D721Med (cell line): ENCODE data around the gene SREBF1.

Source experiments
- DNase-seq: peaks from one replicate; pipeline ENCODE4 v3.0.0; 2011; ENCODE audit warnings: low spot score; ENCODE audit not compliant: insufficient read length
- FAIRE-seq: peaks from 2 replicates; lab custom pipeline; 2011; peaks lifted over from hg19 to GRCh38; lab: Jason Lieb, UNC
- CTCF ChIP-seq: IDR thresholded peaks from 2 replicates; pipeline ENCODE4 v1.5.1; 2012; ENCODE audit warnings: mild to moderate bottlenecking, control low read depth; ENCODE audit not compliant: insufficient read depth; ENCODE audit errors: missing control alignments

SREBF1 gene

GRCh38 chr17:17840751-17841591, 4.2 kb upstream of the SREBF1 start:
- no peak for TF ChIP-seq CTCF
- DNase-seq (no peak), FAIRE-seq (no peak)

- FAIRE-seq (no peak), DNase-seq (peak; percentile 96)
- no peak for TF ChIP-seq CTCF
Measured at GRCh38 chr17:17839791-17840707, 3.3 kb upstream of the SREBF1 start.

GRCh38 chr17:17837966-17838962, 1.5 kb upstream of the SREBF1 start:
- FAIRE-seq (no peak), DNase-seq (no peak)
- TF ChIP-seq CTCF: no peak

GRCh38 chr17:17837380-17837821, 615 bp upstream of the SREBF1 start:
- DNase-seq: no peak
- TF ChIP-seq CTCF: no peak
- no peak for FAIRE-seq

GRCh38 chr17:17836250-17836817, 452 bp downstream of the SREBF1 start:
- FAIRE-seq (no peak), DNase-seq (peak; percentile 94)
- no peak for TF ChIP-seq CTCF
